GM19238 (cell line): Measurements from ENCODE around the gene OLIG2.

Source experiments
- DNase-seq: peaks from one replicate; pipeline ENCODE4 v3.0.0; 2011; ENCODE audit warnings: low spot score; ENCODE audit not compliant: insufficient read length

Gene OLIG2

GRCh38 chr21:33032434-33033047 is 6.8 kb downstream of the OLIG2 start:
- DNase-seq, result no peak

- no peak for DNase-seq
These were observed 7.6 kb downstream of the OLIG2 start for GRCh38 chr21:33033094-33033951.

- no peak for DNase-seq
These were observed 8.3 kb downstream of the OLIG2 start for GRCh38 chr21:33033961-33034413.

- no peak for DNase-seq
These were observed 9.4 kb downstream of the OLIG2 start for GRCh38 chr21:33035147-33035546.

- DNase-seq, result no peak
These were observed 10.9 kb downstream of the OLIG2 start for GRCh38 chr21:33036430-33037162.

- DNase-seq, result no peak
These were observed 11.8 kb downstream of the OLIG2 start for GRCh38 chr21:33037501-33037900.

- DNase-seq, result no peak
These were observed 13.8 kb downstream of the OLIG2 start for GRCh38 chr21:33039536-33039935.

GRCh38 chr21:33040215-33040614 is 14.5 kb downstream of the OLIG2 start:
- DNase-seq, result no peak

GRCh38 chr21:33041981-33042380 is 16.2 kb downstream of the OLIG2 start:
- no peak for DNase-seq

- DNase-seq, result no peak
These were observed 17.1 kb downstream of the OLIG2 start for GRCh38 chr21:33042812-33043211.

GRCh38 chr21:33046455-33046854 is 20.7 kb downstream of the OLIG2 start:
- no peak for DNase-seq

- no peak for DNase-seq
These were observed 21.5 kb downstream of the OLIG2 start for GRCh38 chr21:33047231-33047630.

- no peak for DNase-seq
These were observed 26.2 kb downstream of the OLIG2 start for GRCh38 chr21:33051925-33052324.

- DNase-seq, result no peak
These were observed 28.2 kb downstream of the OLIG2 start for GRCh38 chr21:33053951-33054350.

GRCh38 chr21:33055991-33056390 is 30.3 kb downstream of the OLIG2 start:
- DNase-seq, result no peak

GRCh38 chr21:33057385-33057940 is 31.7 kb downstream of the OLIG2 start:
- DNase-seq, result no peak

- DNase-seq, result no peak
These were observed 32.8 kb downstream of the OLIG2 start for GRCh38 chr21:33058527-33058926.

GRCh38 chr21:33058957-33059356 is 33.2 kb downstream of the OLIG2 start:
- no peak for DNase-seq

- no peak for DNase-seq
These were observed 33.7 kb downstream of the OLIG2 start for GRCh38 chr21:33059380-33059841.

GRCh38 chr21:33061233-33061632 is 35.5 kb downstream of the OLIG2 start:
- DNase-seq, result no peak

- DNase-seq, result no peak
These were observed 37.7 kb downstream of the OLIG2 start for GRCh38 chr21:33063375-33063883.
